HPDE6-E6E7 (cell line): ENCODE data around the gene PAPSS1.
A peak's percentile ranks its signal among the peaks of the same experiment; 100 is the strongest.
"Not testable (repeated sequence)": the region's sequence is repeated elsewhere in the genome, so short reads cannot be mapped to it uniquely, and the experiment has no call there.

Experiments used
- DNase-seq: peaks from one replicate; pipeline ENCODE4 v3.0.0; 2011; ENCODE audit warnings: missing footprints; ENCODE audit errors: extremely low spot score

The PAPSS1 gene

DNA sequence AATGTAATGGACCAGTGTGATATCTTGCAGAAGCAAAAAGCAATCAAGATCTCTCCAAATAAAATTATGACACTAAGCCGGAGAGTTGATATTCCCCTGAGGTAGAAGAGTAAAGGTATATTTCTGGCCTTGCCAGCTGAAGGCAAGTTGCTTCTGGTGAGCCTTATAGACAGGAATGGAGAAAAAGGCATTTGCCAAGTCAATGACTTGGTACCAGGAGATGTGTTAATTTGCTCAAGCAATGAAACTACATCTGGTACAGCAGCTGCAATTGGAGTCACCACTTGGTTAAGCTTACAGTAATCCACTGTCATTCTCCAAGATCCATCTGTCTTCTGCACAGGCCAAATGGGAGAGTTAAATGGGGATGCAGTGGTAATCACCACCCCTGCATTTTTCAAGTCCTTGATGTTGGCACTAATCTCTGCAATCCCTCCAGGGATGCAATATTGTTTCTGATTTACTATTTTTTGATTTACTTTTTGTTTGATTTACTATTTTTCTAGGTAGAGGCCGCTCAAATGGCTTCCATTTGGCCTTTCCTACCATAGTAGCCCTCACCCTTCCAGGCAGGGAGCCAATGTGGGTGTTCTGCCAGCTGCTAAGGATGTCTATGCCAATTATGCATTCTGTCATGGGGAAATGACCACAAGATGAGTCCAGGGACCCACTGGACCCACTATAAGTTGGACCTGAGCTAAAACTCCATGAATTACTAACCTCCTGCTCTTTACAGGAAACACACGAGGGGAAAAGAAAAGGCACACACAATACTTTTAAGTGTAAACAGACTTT is 6.3 kb upstream of the PAPSS1 start:
- DNase-seq = not testable (repeated sequence)

DNA sequence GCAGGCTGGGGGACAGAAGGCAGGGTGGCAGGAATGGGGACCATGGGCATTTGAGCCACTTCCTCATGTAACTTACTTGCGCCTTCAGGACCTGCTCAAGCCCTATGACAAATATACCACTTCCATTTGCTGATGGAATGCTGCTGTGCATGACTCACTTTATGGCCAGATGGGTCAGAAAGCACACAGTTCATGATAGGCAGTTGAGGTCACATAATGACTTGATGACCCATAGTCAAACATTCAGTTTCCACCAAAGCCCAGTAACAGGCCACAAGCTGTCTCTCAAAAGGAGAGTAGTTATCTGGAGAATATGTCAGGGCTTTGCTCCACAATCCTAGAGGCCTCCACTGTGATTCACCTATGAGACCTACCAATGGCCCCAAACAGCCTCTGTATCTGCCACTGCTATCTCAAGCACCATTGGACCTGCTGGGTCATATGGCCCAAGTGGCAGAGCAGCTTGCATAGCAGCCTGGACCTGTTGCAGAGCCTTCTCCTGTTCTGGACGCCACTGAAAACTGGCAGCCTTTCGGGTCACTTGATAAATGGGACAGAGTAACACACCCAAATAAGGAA is 5.3 kb upstream of the PAPSS1 start:
- DNase-seq = no peak

- not testable (repeated sequence) for DNase-seq
These were observed 3.3 kb upstream of the PAPSS1 start for GRCh38 chr4:107723331-107723730.

GRCh38 chr4:107721436-107722100 is 1.5 kb upstream of the PAPSS1 start:
- DNase-seq = no peak

DNA sequence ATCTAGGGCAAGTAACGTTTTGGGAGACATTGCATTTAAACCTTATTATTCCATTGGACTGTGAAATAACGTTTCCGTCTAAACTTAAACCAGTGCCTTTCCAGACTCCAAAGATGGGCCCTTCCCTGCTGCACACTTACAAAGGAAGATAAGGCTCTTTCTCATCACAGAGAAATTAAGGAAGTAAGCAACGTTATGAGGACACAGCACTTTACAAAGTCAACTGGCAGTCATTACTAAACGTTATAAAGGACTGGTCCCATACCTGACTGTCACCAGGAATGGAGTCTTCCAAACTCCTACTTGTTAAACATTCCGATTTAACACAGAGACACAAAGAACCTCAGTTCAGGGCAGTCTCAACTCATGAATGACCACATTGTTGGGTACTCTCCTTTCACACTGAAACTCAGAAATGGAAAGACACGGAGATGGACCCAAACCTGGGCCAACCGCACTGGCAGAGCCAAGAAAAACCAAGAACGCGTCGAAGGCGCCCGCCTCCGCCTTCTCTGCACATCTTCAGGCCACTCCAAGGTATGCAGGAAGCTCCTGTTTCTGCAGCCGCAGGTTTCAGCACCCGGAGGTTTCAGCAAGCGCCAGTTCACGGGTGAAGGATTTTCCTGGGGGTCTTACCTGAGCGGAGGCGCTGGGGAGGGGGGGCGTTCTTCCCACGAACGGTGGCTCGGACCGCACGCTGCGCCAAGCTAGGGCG is 670 bp downstream of the PAPSS1 start:
- peak; percentile 16 for DNase-seq

GRCh38 chr4:107718351-107718965 is 1.6 kb downstream of the PAPSS1 start:
- no peak for DNase-seq

DNA sequence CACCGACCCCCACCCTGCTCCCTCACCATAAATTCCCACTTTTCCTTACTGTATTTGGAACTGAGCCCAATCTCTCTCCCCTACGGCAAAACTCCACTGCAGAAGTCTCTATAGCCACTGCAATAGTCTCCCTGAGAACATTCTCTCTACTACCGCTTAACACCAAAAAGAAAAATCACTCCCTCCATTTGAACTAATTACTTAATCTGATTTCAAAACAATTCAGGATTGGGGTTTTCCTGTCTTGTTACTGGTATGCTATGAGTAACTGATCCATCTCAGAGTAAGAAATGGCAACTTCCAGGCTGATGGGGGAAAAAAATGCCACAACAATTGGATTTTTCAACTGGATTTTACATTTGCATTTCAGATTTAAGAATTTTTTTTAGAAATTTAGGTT is 5.8 kb downstream of the PAPSS1 start:
- DNase-seq = no peak

DNA sequence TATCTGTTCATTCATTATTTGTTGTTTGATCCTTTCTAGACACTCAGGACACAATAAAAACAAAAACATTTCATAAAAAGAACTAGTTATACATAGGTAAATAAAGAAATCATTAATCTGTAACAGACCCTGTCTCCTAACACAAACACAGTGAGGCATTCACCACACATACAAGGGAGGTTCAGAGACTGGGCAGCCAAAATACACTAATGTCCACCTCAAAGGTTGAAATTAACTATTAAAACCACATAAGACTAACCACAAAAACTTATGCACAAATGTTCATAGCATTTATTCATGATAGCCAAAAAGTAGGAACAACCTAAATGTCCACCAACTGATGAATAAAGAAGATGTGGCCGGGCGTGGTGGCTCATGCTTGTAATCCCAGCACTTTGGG is 7.8 kb downstream of the PAPSS1 start:
- DNase-seq = no peak

DNA sequence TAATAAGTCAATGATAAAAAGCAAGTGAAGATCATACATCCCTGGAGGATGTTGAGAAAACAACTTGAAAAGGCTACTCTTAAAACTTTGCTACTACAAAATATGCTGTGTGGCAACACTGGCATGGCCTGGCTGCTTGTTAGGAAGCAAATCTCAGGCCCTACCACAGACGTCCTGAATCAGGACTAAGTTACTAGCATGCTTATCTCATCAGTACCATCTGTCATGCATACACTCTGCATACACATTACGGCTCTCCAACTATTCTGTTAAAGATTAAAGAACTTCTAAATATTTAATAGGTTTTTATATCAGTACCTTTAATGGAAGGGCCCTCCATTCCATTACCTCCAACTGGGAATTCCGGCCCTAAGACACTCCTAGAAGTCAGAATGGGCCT is 8.2 kb downstream of the PAPSS1 start:
- no peak for DNase-seq

GRCh38 chr4:107710493-107711459 is 9.3 kb downstream of the PAPSS1 start:
- DNase-seq = no peak

GRCh38 chr4:107709916-107710315 is 10.1 kb downstream of the PAPSS1 start:
- DNase-seq = no peak

DNA sequence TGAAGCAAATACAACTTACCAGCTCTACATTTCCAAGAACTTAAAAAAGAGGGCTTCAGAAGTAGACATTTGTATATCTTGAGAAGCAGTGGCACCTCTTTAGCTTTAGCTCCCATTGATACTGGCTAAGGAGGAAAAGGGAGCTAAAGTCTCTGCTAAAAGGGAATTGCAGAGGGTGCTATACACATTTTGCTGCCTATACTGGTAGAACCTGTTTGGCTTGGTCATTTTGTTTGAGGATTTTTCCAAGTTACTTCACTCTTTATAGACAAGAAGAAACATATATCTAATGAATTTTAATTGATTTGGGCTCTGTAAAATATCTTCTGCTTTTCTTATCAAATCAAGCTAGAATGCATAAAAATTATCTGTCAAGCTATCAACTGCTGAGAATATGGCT is 11.8 kb downstream of the PAPSS1 start:
- DNase-seq = peak; percentile 21

DNA sequence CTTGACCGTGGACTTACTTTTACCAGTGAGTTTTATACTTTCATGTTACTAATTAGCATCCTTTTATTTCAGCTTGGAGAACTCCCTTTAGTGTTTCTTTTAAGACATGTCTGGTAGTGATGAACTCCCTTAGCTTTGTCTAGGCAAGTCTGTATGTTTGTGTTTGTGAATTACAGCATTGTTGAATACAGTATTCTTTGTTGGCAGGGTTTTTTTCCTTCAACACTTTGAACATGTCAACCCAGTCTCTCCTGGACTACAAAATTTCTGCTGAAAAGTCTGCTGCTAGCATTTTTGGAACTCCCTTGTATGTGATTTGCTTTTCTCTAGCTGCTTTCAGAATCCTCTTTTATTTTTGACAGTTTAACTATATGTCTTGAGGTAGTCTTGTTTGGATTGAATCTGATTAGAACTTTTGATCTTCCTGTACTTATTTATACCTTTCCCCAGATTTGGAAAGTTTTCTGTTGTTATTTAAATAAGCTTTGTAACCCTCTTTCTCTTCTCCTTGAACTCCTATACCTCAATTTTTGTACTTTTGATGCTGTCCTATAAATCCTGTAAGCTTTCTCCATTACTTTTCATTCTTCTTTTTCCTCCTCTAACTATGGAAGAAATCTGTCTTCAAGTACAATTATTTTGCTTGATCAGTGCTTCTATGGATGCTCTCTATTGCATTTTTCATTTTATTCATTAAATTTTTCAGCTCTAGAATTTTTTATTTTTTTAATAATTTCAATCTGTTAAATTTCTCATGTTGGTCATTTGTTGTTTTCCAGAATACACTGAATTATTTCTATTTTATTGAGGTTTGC is 14.1 kb downstream of the PAPSS1 start:
- no peak for DNase-seq

DNA sequence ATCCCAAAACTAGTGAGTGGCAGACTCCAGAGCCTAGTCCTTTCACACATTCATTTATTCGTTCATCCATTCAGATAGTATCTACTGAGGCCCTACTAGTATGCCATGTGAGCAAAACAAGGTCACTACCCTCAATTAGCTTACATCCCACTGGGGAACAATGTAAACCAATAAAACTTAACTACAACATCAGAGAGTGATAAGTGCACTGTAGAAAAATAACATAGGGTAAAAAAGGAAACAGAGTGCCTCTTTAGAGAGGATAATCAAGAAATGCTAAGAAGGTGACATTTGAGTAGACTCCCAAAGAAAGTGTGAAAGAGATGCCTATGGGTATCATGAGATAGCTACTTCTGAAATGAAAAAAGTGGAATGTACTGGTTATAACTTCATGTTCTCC is 18.5 kb downstream of the PAPSS1 start:
- DNase-seq = no peak

DNA sequence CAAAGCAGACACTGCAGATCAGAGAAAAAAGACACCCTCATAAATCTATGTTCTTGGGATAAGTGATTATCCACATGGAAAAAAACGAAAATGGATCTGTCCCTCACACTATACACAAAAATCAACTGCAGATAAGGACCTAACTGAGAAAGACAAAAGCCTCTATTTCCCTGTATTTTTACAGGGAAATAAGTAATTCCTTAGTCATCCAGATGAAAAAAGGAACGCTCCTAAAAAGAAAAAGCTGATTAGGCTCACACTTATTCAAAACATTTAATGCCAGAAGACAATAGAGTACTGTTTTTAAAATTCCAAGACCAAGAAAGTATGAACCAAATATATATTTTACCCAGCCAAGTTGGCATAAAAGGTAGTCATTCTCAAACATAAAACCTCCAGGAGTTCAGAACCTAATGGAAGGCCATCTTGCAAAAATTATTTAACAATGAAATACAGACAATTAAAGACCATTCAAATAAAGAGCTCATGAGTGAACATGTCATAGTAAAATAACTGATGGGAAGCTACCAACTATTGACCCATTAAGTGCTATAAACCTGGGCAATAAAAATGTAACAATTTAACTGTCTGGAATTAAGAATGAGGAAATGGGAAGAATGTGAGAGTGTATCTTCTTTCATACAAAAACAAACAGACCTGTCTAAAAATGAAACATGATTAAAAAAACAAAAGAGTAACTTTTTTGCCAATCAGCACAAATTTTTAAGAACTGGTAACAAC is 20.4 kb downstream of the PAPSS1 start:
- DNase-seq = no peak

- DNase-seq = not testable (repeated sequence)
These were observed 23.8 kb downstream of the PAPSS1 start for GRCh38 chr4:107696187-107696586.

DNA sequence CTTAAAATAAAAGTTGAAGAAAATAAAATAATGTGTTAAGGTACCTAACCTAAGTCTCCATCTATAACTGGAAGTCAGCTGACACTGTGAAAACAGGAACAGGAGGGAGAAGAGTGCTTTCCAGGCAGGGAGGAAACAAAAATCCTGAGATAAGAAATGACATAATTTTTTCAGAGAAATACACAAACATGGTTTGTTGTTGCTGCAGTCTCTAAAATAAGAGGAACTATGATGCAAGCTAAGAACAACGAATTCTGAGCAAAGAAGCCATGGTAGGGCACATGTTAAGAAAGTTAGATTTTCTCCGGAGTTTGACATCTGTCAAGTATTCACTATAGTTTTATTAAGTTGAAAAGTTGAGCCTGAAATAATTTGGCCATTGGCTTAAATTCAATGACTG is 26.9 kb downstream of the PAPSS1 start:
- DNase-seq = no peak

GRCh38 chr4:107692202-107692601 is 27.8 kb downstream of the PAPSS1 start:
- DNase-seq = no peak

- DNase-seq = no peak
These were observed 28.7 kb downstream of the PAPSS1 start for GRCh38 chr4:107691378-107691777.
